Stomach smooth muscle (tissue), 2 donors: Measurements from ENCODE around the gene CLOCK.
A peak's percentile ranks its signal among the peaks of the same experiment; 100 is the strongest.

Source experiments
- H3K27ac ChIP-seq: one replicate; pipeline ENCODE4 v1.7.0; 2013; ENCODE audit warnings: mild to moderate bottlenecking, low read length, inconsistent platforms
- H3K27me3 ChIP-seq, 2 donors: one replicate each; pipeline ENCODE4 v1.7.0; 2013; ENCODE audit warnings: low read length in 2 of 2; ENCODE audit not compliant: insufficient read depth in 2 of 2, control insufficient read depth in 1 of 2
- H3K36me3 ChIP-seq, 2 donors: one replicate each; pipeline ENCODE4 v1.7.0; 2013; ENCODE audit warnings: low read length in 2 of 2; ENCODE audit not compliant: control insufficient read depth in 2 of 2, insufficient read depth in 2 of 2
- H3K4me1 ChIP-seq: one replicate; pipeline ENCODE4 v1.7.0; 2013; ENCODE audit warnings: low read length; ENCODE audit not compliant: control insufficient read depth, insufficient read depth
- H3K4me3 ChIP-seq, 2 donors: one replicate each; pipeline ENCODE4 v1.7.0; 2013; ENCODE audit warnings: low read length in 2 of 2
- H3K9ac ChIP-seq, 2 donors: one replicate each; pipeline ENCODE4 v1.7.0; 2013; ENCODE audit warnings: low read length in 2 of 2, mild to moderate bottlenecking in 1 of 2
- H3K9me3 ChIP-seq, 2 donors: one replicate each; pipeline ENCODE4 v1.7.0; 2013; ENCODE audit warnings: low read length in 2 of 2; ENCODE audit not compliant: control insufficient read depth in 2 of 2
- donor health status: healthy.
- donor health status: Pancreatic carcinoma.

Gene CLOCK

DNA sequence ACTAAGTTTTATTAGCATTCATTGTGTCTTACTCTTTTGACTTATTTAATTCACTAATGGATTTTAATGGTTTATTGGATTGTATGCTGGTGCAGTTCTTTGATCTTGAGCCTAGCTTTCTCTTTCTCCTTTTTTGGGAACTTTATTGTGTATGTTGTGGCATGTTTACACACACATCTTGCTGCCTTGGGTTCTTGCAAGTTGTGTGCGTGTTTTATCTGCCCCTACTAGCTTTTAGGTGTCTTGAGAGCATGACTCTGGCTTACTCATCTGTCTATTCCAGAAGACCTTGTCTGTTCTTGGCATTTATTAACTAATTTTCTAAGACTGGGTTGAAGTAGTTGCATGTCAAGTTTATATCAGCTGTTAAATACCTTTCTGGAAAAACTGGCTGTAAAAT is 148.2 kb downstream of the CLOCK start:
- H3K4me1 ChIP-seq, result peaks cover 22% of the 10 kb centered on the region
- H3K27ac ChIP-seq, result peak overlapping the region; percentile 95
- H3K9ac ChIP-seq, result peak overlapping the region in 1 of 2 donors; percentile 92
- no peaks in the 10 kb centered on the region for H3K9me3 ChIP-seq
- H3K4me3 ChIP-seq, result peak overlapping the region; percentile 83 to 87
- H3K36me3 ChIP-seq, result peaks cover 0 to under 1% of the 10 kb centered on the region in 2 donors
- H3K27me3 ChIP-seq, result no peaks in the 10 kb centered on the region

DNA sequence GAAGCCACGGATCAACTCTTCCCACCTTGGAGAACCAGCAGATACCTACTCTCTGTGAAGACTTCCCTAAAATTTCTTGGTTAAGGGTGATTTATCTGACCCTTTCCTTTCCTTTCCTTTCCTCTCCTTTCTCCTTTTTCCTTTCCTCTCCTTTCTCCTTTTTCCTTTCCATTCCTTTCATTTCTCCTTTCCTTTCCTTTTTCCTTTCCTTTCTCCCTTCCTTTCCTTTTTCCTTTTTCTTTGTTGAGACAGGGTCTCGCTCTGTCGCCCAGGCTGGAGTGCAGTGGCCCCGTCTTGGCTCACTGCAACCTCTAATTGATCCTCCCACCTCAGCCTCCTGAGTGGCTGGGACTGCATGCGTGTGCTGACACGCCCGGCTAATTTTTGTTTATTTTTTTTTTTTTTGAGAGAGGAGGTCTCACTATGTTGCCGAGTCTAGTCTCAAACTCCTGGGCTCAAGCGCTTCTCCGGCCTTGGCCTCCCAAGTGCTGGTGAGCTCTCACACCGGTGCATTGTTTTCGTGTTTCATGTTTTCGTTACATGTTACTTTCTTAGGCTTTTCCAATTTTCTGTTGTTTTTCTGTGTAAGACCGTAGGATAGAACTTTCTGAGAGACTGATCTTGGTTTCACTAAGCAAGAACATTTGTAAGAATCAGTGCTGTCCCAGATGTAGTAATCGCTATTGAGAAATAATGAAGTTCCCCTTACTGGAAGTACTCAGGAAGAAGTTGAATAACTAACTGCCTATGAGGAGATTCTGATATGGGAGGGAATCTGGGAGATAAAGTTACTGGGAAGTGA is 149.0 kb downstream of the CLOCK start:
- Histone ChIP-seq H3K27ac (peak overlapping the region; percentile 95), H3K36me3 (peaks cover 0 to 2% of the 10 kb centered on the region in 2 donors), H3K4me1 (peaks cover 22% of the 10 kb centered on the region), H3K9me3 (no peaks in the 10 kb centered on the region), H3K27me3 (no peaks in the 10 kb centered on the region), H3K9ac (peak overlapping the region; percentile 92 to 94), H3K4me3 (peak overlapping the region; percentile 83 to 87)

DNA sequence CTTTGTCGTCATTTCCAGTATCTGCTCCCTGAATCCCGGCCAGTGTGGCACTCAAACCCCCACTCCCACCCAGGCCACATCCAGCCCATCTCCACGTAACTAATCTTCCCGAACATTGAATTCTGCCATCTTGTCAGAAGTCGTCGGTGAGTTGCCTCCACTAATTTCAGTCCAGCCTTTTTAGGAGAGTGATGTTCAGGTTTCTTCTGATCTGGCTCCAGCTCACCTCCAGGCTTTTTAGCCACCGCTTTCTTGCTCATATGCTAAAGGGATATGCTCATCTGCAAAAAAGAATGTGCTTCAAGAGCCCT is 149.6 kb downstream of the CLOCK start:
- Histone ChIP-seq H3K9me3 (no peaks in the 10 kb centered on the region), H3K9ac (peak overlapping the region; percentile 92 to 94), H3K36me3 (peaks cover 0 to 2% of the 10 kb centered on the region in 2 donors), H3K27ac (peak overlapping the region; percentile 95), H3K27me3 (no peaks in the 10 kb centered on the region), H3K4me3 (peak overlapping the region; percentile 83 to 87), H3K4me1 (peaks cover 22% of the 10 kb centered on the region)

DNA sequence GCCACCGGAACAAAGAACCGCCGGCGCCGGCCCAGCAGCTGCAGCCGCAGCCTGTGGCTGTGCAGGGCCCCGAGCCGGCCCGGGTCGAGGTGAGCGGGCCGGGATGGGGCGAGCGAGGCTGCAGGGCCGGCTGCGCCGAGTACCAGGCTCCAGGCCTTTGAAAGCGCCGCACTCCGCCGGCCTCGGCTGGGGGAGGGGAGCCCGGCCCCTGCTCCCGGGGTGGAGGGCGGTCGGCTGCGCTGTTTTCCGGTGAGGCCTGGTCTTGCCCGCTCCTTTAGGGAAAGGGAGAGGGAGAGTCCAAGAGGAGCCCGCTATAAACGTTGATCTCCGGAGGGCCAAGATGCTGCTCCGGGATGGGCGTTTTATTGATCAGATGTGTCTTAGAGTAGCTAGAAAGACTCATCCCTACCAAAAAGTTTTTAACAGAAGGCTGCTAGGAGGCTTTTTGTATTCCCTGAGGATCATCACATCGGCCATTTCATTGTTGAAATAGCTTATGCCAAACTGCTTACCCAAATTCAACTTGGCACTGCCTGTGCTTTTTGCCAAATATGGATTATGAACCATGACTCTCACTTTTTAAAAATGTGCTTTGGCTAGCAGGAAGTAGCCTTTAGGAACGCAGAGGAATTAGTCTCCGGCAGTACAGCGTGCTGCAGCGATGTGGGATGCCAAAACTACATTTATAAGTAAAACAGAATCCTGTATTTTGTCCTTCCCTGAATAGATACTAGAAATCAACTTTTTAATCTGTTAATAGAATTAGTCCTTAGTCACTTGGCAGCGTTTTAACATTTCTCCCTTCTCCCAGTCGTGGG is 150.2 kb downstream of the CLOCK start:
- H3K36me3 ChIP-seq, result peaks cover 0 to 2% of the 10 kb centered on the region in 2 donors
- H3K4me3 ChIP-seq, result peak overlapping the region; percentile 83 to 87
- peak overlapping the region; percentile 95 for H3K27ac ChIP-seq
- H3K9ac ChIP-seq, result peak overlapping the region; percentile 92 to 94
- no peaks in the 10 kb centered on the region for H3K27me3 ChIP-seq
- H3K4me1 ChIP-seq, result peaks cover 22% of the 10 kb centered on the region
- H3K9me3 ChIP-seq, result no peaks in the 10 kb centered on the region

DNA sequence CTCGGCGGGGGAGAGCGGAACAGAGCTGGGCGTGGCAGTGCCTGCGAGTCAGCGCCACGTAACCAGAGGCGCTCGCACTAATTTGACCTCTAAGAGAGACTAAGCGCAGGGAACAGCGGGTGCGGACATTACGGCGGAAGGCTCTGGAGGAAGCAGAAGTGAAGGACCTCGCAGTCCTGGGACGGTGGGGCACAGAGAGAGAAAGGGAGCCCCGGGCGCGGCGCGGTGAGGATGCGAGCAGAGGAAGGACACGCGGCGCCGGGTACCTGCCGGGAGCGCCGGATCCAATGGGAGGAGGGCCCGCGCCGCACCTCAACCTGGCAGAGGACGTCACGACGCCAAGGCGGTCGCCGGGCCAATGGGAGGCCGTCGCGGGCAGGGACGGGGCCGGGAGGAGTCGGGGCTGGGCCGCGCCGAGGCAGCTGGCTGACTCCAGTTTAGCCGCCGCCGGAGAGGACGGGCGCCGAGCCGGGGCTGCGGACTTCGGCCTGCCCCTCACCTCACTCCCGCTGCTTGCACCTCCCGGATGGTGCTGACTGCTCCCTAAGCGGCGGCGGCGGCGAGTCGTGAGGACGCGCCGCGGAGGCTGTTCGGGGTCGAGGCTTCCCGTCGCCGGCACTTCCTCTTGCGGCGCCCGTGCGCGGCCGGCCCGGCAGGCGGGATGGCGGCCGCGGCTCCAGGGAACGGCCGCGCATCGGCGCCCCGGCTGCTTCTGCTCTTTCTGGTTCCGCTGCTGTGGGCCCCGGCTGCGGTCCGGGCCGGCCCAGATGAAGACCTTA is 151.0 kb downstream of the CLOCK start, which contains the start of gene TMEM165:
Gene TMEM165, plus strand, starts transcription at position 429 of the 779 bp plus-strand sequence. Its CDS starts 233 bp downstream, at position 662.
- no peaks in the 10 kb centered on the region for H3K27me3 ChIP-seq
- H3K36me3 ChIP-seq, result peaks cover 0 to 2% of the 10 kb centered on the region in 2 donors
- no peaks in the 10 kb centered on the region for H3K9me3 ChIP-seq
- peak within 1 kb of the TSS; percentile 83 to 87 for H3K4me3 ChIP-seq
- peaks cover 22% of the 10 kb centered on the region for H3K4me1 ChIP-seq
- peak within 1 kb of the TSS; percentile 92 to 94 for H3K9ac ChIP-seq
- H3K27ac ChIP-seq, result peak within 1 kb of the TSS; percentile 95

DNA sequence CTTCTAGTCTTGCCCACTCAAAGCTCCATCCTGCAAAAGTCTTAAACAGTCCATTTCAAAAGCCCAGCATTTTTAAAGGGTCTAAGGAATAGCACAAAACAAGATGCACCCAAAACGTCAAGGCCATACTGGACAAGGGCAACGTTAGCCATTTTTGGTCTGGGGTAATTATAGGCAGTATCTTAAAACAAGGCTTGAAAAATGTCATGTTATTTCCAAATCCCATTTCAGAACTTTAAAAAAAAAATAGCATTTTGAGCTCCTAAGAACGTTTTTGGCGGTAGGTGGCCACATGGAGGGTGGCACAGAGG is 151.5 kb downstream of the CLOCK start:
- Histone ChIP-seq H3K36me3 (peaks cover 0 to 2% of the 10 kb centered on the region in 2 donors), H3K9me3 (no peaks in the 10 kb centered on the region), H3K4me3 (peak overlapping the region; percentile 83 to 87), H3K9ac (peak overlapping the region; percentile 92 to 94), H3K4me1 (peaks cover 22% of the 10 kb centered on the region), H3K27me3 (no peaks in the 10 kb centered on the region), H3K27ac (peak overlapping the region; percentile 95)

DNA sequence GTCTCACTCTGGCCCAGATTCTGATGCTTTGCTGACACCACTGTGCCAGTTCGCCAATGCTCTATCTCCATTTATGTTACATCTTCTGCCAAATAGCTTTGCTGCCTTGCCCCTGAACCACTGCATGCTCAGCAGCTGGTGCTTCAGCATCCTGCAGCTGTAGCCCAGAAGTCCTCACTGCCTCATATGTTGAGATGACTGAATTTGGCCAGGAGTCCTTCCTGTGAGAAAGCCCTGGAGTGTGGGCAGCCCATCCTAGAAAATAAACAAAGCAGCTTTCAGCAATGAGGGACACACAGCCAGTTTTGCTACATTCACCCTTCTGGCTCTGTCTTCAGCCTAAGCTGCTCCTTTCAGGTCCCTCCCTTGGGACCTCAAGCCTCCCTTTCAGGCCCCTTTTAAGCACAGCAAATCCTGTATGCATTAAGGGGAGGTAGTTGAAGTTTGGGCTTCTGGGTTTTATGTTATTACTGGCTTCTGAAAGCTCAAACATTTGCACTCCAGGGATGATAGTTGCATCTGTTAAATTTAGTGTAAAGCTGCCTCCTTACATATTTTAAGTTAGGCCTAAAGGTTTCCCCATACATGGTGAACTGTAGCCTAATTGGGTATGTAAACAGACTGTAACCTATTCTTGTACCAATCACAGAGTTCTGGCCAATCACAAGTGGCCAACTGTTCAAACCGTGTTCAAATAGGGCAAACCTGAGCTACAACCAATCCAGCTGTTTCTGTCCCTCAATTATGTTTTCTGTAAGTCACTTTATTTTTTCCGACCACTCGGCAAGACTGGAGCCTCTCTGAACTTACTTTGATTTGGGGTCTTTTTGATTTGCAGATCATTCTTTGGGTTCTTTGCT is 153.0 kb downstream of the CLOCK start:
- Histone ChIP-seq H3K27ac (no peak overlapping the region), H3K4me1 (peaks cover 17% of the 10 kb centered on the region), H3K36me3 (peaks cover 0 to 2% of the 10 kb centered on the region in 2 donors), H3K9me3 (no peaks in the 10 kb centered on the region), H3K9ac (no peak overlapping the region), H3K4me3 (no peak overlapping the region), H3K27me3 (no peaks in the 10 kb centered on the region)

DNA sequence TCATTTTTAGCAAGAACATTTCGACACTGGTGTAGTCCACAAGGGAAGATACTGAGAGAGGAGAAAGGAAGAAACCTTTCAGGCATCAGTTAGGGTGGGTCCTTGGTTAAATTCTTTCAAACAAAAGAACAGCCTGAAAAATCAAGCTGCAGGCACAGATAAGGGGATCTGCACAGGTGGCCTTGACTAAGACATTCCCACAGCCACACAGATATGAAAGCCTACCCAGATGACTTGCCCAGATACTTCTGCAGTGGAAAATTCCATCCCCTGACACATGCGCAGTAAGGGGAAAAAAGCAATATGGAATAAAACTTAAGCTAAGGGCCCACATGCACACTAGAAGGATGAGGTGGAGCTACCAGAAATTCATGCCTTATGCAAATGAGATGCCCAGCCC is 159.9 kb downstream of the CLOCK start:
- H3K4me1 ChIP-seq, result no peaks in the 10 kb centered on the region
- H3K27ac ChIP-seq, result no peak overlapping the region
- no peaks in the 10 kb centered on the region for H3K27me3 ChIP-seq
- H3K36me3 ChIP-seq, result no peaks in the 10 kb centered on the region
- no peak overlapping the region for H3K4me3 ChIP-seq
- no peak overlapping the region for H3K9ac ChIP-seq
- no peaks in the 10 kb centered on the region for H3K9me3 ChIP-seq

DNA sequence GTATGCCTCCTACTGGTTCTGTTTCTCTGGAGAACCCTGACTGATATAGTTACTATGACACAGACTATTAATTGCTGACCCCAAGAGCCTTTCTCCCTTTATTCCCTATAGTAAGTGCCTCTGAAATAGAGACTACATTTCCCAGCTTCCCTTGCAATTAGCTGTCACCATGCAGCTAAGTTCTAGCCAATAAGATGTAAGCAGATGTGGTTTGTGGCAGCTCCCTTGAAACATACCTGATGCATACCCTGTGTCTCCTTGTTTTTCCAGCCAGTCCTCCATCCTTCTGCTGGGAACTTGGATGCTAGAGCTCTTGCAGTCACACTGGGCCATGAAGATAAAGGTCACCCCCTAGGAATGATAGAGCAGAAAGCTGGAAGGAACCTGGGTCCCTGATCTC is 160.6 kb downstream of the CLOCK start:
- Histone ChIP-seq H3K9me3 (no peaks in the 10 kb centered on the region), H3K27ac (no peak overlapping the region), H3K36me3 (no peaks in the 10 kb centered on the region), H3K4me1 (no peaks in the 10 kb centered on the region), H3K27me3 (no peaks in the 10 kb centered on the region), H3K4me3 (no peak overlapping the region), H3K9ac (no peak overlapping the region)

DNA sequence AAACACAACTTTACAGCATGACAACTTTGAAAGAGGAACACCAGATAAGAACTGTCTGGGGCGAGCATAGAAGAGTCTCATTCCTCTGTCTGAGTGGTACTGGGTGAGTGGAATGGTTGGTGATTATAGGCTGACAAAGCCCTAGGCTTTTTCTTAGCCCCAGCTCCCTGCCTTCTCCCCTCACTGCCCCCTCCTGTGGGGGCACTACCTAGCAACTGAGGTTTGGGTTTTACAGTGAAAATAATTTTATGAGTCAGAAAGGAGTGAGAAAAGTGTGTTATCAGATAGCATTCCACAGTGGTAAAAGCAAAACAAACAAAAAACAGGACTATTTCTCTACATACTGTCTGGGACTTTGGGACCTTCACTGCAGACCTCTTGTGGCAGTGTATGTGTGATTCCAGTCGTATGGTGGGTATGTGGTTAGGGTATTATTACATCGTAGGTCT is 161.5 kb downstream of the CLOCK start:
- Histone ChIP-seq H3K4me1 (no peaks in the 10 kb centered on the region), H3K9ac (no peak overlapping the region), H3K27me3 (no peaks in the 10 kb centered on the region), H3K4me3 (no peak overlapping the region), H3K9me3 (no peaks in the 10 kb centered on the region), H3K36me3 (no peaks in the 10 kb centered on the region), H3K27ac (no peak overlapping the region)
